ENCODE results near the gene SMG5.

The SMG5 gene

DNA sequence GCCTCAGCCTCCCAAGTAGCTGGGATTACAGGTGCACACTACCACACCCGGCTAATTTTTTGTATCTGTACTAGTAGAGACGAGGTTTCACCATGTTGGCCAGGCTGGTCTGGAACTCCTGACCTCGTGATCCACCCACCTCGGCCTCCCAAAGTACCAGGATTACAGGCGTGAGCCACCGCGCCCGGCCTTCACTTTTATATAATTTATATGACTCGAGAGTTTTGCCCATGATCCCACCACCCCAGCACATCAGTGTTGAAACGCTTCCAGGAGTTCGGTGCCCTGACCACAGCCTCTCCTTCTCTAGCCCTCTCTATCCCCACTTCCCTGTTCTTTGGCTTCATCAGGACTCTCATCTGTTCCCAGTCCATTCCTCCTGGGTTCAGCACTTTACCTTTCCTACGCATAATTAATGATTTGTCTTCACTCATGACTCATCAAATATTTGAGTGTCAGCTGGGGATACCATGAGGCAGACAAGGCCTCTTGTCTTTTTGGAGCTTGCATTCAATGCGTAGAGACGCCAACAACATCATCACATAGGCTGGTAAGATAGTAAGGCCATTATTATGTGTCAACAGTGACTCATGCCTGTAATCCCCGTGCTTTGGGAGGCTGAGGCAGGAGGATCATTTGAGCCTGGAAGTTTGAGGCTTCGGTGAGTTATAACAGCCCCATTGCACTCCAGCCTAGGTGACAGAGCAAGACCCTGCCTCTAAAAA lies 68.4 kb downstream of the SMG5 start:
- in situ Hi-C loops (cut with MboI; ENCODE audit: low sequenced_read_pairs) = no loop called here

DNA sequence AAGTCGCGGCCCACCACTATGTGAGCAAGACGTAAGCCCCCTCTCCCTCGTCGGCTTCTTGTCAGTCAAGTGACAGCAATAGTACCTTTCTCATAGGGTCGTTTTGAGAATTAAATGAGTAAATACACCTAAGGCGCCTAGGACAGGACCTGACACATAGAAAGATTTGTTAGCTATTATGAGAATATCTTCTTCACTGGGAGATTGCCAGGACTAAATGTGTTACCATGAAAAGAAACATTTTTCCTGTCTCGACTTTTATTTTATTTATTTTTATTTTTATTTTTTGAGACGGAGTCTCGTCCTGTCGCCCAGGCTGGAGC lies 69.0 kb downstream of the SMG5 start:
- in situ Hi-C loops (cut with MboI; ENCODE audit: low sequenced_read_pairs) = no loop called here

DNA sequence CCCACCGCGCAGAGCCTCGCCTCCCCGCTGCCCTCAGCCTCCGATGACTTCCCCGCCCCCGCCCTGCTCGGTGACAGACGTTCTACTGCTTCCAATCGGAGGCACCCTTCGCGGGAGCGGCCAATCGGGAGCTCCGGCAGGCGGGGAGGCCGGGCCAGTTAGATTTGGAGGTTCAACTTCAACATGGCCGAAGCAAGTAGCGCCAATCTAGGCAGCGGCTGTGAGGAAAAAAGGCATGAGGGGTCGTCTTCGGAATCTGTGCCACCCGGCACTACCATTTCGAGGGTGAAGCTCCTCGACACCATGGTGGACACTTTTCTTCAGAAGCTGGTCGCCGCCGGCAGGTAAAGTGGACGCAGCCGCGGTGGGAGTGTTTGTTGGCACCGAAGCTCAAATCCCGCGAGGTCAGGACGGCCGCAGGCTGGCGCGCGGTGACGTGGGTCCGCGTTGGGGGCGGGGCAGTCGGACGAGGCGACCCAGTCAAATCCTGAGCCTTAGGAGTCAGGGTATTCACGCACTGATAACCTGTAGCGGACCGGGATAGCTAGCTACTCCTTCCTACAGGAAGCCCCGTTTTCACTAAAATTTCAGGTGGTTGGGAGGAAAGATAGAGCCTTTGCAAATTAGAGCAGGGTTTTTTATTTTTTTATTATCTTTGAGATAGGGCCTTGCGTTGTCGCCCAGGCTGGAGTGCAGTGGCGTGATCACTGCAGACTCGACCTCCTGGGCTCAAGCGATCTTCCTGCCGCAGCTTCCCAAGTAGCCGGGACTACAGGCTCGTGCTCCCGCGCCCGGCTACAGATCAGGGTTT lies 69.6 kb downstream of the SMG5 start, which contains the start of gene PMF1:
TSS of gene PMF1 (plus strand) at position 175 of the 811 bp plus-strand sequence. CDS start at position 184, 9 bp downstream.
- in situ Hi-C loops (cut with MboI; ENCODE audit: low sequenced_read_pairs) = no loop called here

DNA sequence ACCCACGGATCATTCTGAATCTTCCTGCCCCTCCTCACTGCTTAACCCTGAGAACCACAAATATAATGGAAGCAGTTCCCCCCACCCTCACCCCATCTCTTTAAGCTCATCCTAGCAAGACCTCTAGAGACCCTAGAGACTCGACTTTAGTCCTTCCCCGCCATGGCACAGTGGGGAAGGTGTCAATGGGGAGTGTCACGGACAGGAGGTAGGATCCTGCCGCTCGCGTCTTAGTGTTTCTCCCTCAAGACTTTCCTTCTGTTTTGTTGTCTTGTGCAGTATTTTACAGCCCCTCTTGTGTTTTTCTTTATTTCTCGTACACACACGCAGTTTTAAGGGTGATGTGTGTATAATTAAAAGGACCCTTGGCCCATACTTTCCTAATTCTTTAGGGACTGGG lies 70.5 kb downstream of the SMG5 start:
- in situ Hi-C loops (cut with MboI; ENCODE audit: low sequenced_read_pairs) = no loop called here

DNA sequence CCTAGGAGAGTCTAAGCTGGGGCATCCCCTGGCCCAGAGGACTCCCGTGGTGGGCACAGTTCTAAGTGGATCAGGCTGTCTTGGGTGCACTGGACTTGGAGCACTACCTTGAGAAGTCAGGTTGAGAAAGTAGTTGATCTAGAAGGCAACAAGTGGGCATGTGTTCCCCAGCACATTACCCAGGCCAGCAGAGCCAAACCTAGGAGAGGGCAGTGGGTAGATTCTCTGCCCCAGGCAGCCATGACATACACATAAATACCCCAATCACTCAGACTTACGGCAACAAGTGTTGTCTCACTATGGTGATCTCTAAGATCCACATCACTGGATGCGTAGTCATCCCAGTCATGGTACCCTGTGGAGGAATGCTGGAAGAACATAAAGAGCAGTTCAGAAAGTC lies 71.4 kb downstream of the SMG5 start:
- in situ Hi-C loops (cut with MboI; ENCODE audit: low sequenced_read_pairs) = no loop called here

DNA sequence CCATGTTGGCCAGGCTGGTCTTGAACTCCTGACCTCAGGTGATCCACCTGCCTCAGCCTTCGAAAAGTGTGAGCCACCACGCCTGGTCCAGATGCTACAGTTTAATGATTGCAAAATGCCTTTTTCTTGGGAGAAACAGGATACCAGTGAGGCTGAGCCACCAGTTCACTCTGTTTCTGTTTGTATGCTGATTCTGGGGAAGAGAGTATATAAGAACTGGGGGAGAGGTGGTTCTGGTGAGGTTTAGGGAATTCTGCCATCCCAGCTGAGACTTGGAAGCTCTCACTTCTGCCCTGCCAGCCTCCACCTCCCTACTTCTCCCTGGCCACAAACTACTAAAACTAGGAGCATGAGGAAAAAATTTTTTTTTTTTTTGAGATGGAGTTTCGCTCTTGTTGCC lies 77.9 kb downstream of the SMG5 start:
- in situ Hi-C loops (cut with MboI; ENCODE audit: low sequenced_read_pairs) = no loop called here

DNA sequence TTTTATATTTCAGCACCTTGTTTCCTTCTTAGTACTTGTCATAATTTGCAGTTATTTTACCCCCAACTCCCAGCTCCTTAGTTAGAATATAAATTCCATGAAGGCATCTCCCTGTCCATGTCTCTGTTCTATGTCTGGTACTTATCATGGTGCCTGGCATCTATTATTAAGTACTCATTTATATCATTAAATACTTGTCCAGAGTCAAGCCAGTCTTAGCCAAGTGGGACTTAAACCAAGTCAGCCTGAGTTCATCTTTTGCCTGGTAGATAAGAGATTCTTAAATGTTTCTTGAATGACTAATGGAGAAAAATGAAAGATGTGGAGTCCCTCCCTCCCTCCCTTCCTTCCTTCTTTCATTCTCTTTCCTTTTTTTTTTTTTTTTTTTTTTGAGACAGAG lies 79.3 kb downstream of the SMG5 start:
- in situ Hi-C loops (cut with MboI; ENCODE audit: low sequenced_read_pairs) = no loop called here

DNA sequence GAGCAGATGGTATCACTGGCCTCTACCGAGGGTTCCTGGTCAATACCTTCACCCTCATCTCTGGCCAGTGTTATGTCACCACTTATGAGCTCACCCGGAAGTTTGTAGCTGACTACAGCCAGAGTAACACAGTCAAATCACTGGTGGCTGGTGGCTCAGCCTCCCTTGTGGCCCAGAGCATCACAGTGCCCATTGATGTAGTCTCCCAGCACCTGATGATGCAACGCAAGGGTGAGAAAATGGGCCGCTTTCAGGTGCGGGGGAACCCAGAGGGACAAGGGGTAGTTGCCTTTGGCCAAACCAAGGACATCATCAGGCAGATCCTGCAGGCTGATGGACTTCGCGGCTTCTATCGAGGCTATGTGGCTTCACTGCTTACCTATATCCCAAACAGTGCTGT lies 82.6 kb downstream of the SMG5 start:
- in situ Hi-C loops (cut with MboI; ENCODE audit: low sequenced_read_pairs) = no loop called here
